ENCODE results near the gene DYNLL2.
"Not testable (repeated sequence)": the region's sequence is repeated elsewhere in the genome, so short reads cannot be mapped to it uniquely, and the experiment has no call there.

DYNLL2 gene

GRCh38 chr17:58120195-58120822 is 37.1 kb downstream of the DYNLL2 start:
- TF ChIP-seq CTCF (IDR thresholded peaks at IDR 0.05; ENCODE audit: low read depth, low read length), result no peak
- H3K27me3 ChIP-seq (ENCODE audit: insufficient read depth, low read depth, severe bottlenecking), result no peaks in the 10 kb centered on the region
- no peak overlapping the region for H3K4me3 ChIP-seq (ENCODE audit: low read depth, low read length)
- H3K27ac ChIP-seq, result no peak overlapping the region
- no peak for DNase-seq
- H3K9me3 ChIP-seq (ENCODE audit: severe bottlenecking), result no peaks in the 10 kb centered on the region
- no peaks in the 10 kb centered on the region for H3K36me3 ChIP-seq

GRCh38 chr17:58121925-58122324 is 38.7 kb downstream of the DYNLL2 start:
- Histone ChIP-seq H3K4me3 (ENCODE audit: low read depth, low read length) (no peak overlapping the region), H3K36me3 (no peaks in the 10 kb centered on the region), H3K27me3 (ENCODE audit: insufficient read depth, low read depth, severe bottlenecking) (no peaks in the 10 kb centered on the region), H3K9me3 (ENCODE audit: severe bottlenecking) (no peaks in the 10 kb centered on the region), H3K27ac (no peak overlapping the region)
- peak; percentile 72 for DNase-seq
- TF ChIP-seq CTCF (IDR thresholded peaks at IDR 0.05; ENCODE audit: low read depth, low read length), result peak; percentile 80

- Histone ChIP-seq H3K27me3 (ENCODE audit: insufficient read depth, low read depth, severe bottlenecking) (no peaks in the 10 kb centered on the region), H3K36me3 (no peaks in the 10 kb centered on the region), H3K4me3 (ENCODE audit: low read depth, low read length) (no peak overlapping the region), H3K27ac (no peak overlapping the region), H3K9me3 (ENCODE audit: severe bottlenecking) (no peaks in the 10 kb centered on the region)
- DNase-seq, result no peak
- TF ChIP-seq CTCF (IDR thresholded peaks at IDR 0.05; ENCODE audit: low read depth, low read length), result no peak
Measured at GRCh38 chr17:58127846-58128245, 44.6 kb downstream of the DYNLL2 start.

GRCh38 chr17:58132697-58133096 is 49.5 kb downstream of the DYNLL2 start:
- H3K4me3 ChIP-seq (ENCODE audit: low read depth, low read length); H3K27ac ChIP-seq; DNase-seq; H3K36me3 ChIP-seq; H3K27me3 ChIP-seq (ENCODE audit: insufficient read depth, low read depth, severe bottlenecking); H3K9me3 ChIP-seq (ENCODE audit: severe bottlenecking): not testable (repeated sequence)

GRCh38 chr17:58136669-58137279 is 53.6 kb downstream of the DYNLL2 start:
- Histone ChIP-seq H3K9me3 (ENCODE audit: severe bottlenecking) (peaks cover 4% of the 10 kb centered on the region), H3K27me3 (ENCODE audit: insufficient read depth, low read depth, severe bottlenecking) (no peaks in the 10 kb centered on the region)
- TF ChIP-seq CTCF (IDR thresholded peaks at IDR 0.05; ENCODE audit: low read depth, low read length), result peak; percentile 47

GRCh38 chr17:58141505-58141904 is 58.3 kb downstream of the DYNLL2 start:
- no peak overlapping the region for H3K4me3 ChIP-seq (ENCODE audit: low read depth, low read length)
- H3K27me3 ChIP-seq (ENCODE audit: insufficient read depth, low read depth, severe bottlenecking), result no peaks in the 10 kb centered on the region
- no peaks in the 10 kb centered on the region for H3K36me3 ChIP-seq
- DNase-seq, result no peak
- H3K27ac ChIP-seq, result no peak overlapping the region
- no peak for TF ChIP-seq CTCF (IDR thresholded peaks at IDR 0.05; ENCODE audit: low read depth, low read length)
- peaks cover 9% of the 10 kb centered on the region for H3K9me3 ChIP-seq (ENCODE audit: severe bottlenecking)

More at GRCh38 chr17:58136669-58137279, 53.6 kb downstream of the DYNLL2 start:
- Histone ChIP-seq H3K27ac (no peak overlapping the region), H3K4me3 (ENCODE audit: low read depth, low read length) (no peak overlapping the region), H3K36me3 (no peaks in the 10 kb centered on the region)
- no peak for DNase-seq

- H3K4me3 ChIP-seq (ENCODE audit: low read depth, low read length); H3K27ac ChIP-seq; H3K36me3 ChIP-seq; H3K27me3 ChIP-seq (ENCODE audit: insufficient read depth, low read depth, severe bottlenecking); H3K9me3 ChIP-seq (ENCODE audit: severe bottlenecking); DNase-seq: not testable (repeated sequence)
Measured at GRCh38 chr17:58143335-58143734, 60.1 kb downstream of the DYNLL2 start.

Data from WERI-Rb-1 (cell line).